GM04503 (cell line): ENCODE results near the gene ACKR2.

ENCODE experiments used
- DNase-seq: peaks from one replicate; pipeline ENCODE4 v3.0.0-alpha.2; 2012; ENCODE audit warnings: low read depth

The ACKR2 gene

DNA sequence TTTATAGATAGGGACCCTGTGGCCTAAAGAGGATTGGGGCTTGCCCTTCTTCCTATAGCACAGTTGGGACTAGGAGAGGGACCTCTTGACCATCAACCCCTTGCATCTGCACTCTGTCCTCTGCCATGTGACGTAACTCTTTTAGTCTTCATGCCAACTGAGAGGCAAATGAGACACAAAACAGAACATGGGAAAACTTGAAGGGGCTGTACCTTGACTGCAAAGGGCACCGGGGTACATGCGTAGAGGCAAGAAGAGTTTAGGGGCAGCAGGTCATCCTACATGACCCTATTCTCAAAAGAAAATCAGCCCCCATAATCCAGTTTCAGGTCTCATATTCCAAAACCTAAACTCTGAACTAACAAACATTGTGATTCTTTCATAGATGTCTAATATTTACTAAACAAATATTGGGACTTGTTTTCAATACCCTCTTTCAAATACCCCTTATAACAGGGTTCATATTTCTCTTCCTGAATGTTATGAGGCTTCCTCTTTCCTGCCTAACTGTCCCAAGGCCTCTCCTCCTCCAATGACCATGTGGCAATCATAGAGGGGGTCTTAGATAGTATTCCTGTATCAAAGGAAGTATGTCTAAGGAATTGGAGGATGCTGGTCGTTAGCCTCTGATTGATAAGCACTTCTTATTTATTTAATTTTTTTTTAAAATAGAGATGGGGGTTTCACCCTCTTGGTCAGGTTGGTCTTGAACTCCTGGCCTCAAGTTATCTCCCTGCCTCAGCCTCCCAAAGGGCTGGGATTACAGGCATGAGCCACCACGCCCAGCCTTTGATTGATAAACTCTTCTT, 20.6 kb downstream of the ACKR2 start:
- DNase-seq = no peak

DNA sequence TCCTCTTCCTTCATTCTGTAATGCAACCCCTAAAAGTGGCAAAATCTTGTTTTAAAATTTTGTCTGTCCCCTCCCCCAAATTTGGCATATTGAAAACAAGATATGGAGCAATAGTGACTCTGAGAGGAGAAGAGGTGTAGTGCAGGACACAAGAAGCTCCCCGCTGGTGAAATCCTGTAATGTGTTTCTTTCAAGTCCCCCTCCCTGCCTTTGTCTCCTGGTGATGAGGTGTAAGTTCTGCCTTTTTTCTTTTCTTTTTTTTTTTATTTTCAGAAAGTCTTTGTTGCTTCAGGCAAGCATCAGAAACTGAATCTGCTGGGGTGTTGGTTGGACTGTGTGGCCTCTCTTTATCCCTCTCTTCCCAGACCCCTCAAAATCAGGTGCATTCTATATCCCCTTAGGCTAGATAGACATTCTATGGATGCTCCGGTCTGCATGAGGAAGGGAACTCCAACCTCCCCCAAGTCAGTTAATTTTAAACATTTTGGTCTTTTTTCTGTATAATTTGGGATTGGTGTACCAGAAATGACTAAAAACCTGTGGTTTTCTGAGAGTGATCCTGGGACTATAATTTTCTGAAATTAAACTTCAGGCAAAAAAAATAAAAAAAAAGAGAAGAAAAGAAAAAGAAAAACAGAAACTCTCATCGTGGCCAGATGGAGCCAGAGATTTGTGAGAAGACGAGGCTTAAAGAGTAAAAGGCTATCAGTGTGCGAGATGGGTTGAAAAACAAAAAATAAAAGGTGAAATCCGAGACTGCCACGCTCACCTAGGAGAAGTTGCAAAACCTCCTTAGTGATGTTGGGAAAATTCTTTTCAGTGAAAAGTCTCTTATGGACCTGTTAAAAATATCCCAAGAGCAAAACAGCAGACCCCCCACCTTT, 21.4 kb downstream of the ACKR2 start:
- DNase-seq = no peak

DNA sequence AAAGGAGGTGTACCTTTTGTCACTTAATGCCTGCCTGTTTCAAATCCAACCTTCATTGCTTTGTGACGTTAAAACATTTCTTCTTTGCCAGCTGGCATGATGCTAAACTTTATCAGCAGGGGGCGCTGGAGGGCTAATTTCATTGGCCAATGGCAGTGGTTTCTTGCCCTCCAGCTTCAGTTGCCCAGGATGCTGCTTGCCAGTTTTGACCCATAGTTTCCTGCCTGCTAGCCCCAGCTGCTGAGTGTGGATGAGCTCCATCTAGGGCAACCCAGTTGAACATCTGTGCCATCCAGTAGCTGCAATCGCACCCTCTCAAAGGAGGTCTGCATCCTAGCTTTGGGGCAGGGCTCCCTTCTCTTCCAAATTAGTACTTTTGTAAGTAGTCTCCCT, 22.1 kb downstream of the ACKR2 start:
- DNase-seq = no peak

DNA sequence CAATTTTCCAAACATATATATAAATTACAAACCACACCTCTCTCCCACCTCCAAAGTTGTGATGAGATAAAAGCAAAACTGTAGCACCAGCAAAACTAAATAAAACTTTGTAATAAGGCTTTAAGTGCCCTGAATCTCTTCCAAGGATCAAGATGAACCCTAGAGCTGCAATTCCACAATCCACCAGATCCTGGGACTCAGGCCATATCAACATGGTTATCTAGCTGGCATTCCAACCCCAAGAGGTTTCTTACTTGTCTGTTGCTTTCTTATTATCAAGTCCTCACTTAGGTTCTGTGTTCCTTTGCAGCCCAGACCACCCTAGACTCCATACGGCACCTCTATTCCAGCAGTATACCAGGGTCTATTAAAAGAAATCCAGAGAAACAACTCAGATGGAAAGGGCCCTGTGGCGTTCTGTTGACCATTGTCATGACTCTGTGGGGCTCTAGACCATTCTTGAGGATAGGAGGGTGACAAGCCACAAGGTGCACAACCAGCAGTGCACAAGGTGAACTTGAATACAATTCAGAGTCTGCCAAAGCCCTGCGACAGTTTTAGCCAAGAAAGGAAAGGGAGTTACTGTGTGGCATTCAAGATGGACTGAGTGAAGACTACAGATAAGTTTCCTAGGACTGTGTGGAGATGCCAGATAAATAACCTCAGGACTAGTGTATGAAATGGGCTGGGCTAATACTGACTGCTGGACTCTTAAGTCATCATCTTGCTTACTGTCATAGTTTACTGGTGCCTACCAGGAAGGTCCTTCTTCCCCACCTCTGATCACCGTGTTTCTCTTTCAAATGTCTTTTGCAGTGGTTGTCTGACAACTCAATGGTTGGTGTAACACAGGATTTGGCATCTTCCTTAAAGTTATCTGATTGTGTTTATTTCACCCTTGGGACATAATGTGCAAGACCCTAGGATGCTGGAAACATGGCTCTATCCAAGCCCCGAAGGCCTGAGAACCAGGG, 27.2 kb downstream of the ACKR2 start:
- no peak for DNase-seq

DNA sequence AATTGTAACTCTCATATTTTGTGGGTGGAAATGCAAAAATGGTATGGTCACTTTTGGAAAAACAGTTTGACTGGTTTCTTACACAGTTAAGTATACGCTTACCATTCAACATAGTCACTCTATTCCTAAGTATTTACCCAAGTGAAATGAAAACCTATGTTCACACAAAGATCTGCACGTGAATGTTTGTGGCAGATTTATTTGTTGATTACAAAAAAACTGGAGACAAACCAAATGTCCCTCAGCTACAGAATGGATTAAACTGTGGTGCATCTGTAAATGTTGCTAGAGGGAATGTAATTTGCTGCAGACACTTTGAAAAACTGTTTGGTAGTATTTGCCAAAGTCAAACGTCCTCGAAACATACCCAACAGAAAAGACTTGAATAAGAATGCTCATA, 29.3 kb downstream of the ACKR2 start:
- no peak for DNase-seq

DNA sequence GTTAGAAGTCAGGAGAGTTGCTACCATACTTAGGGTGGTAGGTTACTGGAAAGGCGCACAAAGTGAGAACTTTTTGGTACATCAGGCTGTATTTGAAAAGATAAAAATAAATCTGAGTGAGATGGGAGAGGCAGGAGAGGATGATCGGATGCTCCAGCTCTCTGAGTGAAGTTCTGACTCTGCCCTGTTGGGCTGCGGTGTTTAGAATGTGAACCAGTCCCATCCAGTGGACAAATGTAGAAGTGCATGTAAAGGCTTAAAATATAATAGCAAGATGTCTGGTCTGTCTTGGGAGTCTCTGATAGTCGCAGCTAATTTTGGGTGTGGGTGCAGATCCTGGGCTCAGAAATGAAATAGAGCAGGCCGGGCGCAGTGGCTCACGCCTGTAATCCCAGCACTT, 30.4 kb downstream of the ACKR2 start:
- no peak for DNase-seq

DNA sequence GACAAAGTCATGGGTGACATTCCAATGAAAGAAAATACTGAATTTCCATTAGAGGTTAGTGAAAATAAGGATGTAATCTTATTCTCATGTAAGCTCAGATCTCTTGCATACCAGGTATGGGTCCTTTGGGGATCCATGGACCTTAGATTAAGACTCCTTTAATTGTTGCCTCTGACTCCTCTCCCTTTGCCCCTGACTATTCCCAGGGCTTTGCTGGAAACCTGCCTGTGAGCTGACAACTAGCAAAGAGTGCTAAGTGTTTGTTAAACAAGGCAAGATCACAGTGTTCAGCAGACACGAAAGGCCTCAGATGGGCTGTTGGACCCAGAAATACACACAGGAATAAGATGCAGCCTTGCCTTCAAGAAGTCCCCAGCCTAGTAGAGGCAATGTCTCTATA, 32.1 kb downstream of the ACKR2 start:
- DNase-seq = no peak

DNA sequence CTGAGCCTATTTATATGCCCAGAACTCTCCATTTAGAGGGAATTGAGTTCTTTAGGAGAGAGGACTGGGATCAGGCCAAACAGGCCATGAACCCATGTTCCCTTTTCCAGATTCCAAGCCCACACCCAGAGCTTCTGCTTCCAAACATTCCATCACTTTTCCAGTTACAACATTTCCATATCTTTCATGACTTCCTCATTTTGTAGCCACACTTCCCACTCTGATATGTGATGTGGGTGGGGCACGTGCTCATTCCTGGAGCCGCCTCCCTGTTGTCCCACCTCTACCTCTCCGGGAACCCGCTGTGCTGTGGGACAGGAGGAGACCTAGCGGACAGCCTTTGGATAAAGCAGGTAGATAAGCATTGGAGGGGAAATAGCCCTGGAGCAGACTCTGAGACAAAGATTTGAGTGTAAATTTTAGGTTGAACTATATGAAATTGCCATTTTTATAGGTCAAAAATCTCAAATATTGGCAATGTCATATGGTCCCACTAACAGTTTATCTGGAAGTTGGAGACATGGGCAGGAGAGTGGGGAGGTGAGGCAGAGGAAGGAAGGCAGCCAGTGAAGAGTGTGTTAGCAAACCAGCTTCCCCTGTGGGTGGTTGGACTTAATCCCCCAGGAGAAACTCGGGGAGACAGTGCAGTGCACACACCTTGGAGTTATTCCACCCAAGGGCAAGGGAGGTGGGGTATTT, 34.6 kb downstream of the ACKR2 start:
- no peak for DNase-seq

DNA sequence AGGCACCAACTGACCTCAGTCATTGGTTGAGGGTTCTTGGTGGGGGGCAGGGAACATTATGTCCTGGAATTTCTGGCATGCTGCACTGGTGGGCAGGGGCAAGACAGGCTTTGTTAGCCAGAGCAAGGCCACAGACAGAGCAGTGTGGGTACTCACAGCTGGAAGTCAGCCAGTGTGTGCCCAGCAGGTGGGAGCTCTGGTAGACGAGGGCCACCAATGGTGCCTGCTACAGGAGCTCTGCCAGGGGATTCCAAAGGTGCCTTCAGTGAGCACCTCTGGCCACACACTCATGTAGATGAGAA, 35.1 kb downstream of the ACKR2 start:
- no peak for DNase-seq

DNA sequence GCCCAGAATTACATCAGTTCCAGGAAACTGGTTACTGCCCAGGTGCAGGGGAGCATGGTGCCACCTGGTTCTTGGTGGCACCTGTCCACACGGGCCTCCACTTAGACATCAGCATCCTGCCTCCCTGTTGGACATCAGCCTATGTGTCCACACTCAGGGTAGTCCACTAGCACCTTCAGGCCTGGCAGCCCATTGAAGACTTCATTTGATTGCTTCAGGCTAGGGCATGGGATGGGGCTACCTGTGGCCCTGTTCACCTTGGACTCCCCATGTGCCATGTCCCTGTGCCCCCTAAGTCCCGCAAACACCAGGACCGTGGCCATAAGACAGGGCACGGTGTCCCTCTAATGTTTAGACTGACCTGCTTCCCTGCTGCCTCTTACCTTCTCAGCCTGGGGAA, 35.6 kb downstream of the ACKR2 start:
- no peak for DNase-seq

DNA sequence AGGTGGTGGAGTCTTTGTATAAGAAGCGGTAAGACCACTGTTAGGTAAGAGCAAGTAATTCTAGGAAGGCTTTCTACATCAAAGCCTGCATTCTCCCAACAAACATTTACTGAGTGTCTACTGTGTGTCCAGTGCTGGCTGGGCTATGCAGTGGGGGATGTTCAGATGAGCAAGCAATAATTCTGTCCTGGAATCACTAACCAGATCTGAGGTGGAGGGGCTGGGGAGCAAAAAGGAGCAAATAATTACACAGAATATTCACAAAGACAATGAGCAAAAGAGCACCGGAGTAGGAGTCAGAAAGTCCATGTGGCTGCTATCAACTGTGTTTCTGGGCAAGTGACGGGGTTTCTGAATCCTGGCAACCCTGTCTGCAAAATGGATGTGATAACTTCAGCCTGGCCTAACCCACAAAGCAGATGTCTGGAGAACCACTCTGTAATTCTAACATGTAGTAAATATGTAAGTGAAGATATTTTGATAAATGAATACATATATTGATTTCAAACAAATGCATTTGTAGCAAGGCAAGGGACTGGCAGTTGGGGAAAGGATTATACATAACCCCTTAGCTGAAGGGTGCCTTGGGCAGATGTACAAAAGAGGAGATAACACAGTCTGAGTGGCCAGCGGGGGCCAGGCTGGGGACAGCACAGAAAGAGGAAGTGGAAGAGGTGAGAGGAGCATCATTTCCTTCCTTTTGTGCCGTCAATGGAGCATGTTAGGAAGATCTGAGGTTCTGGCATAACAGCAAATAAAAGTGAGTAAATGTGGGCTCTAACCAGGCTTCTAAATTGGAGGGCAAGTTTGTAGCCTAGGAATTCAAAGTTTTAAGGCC, 37.7 kb downstream of the ACKR2 start:
- DNase-seq = no peak

DNA sequence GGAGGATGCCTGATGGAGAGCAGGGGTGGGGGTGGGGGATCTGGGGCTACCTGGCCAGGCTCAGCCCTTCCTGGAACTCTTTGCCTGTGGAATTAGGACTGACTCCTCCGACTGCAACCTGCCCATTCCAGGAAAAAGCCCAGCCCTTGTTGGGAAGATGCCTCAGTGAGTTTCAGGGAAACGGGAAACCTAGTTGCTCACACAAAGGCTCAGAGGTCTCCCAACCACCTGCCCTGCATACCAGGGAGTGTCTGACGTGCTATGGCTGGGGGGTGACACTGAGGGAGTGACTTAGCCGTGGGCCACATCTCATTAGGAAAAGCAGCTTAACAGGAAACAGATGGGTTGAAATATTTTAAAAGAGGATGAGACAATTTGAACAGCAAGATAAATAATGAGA, 38.5 kb downstream of the ACKR2 start:
- DNase-seq = no peak

DNA sequence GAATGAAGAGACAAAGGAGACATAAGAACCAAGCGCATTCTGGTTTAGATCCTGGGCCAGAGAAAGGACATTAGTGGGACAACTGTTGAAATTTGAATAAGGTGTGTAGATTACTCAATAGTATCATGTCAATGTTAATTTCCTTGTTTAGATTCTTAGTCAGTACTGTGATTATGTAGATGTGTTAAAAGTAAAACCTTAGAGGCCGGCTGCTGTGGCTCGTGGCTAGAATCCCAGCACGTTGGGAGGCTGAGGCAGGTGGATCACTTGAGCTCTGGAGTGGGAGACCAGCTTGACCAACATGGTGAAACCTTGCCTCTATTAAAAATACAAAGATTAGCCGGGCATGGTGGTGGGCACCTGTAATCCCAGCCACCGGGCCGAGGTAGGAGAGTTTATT, 39.8 kb downstream of the ACKR2 start:
- no peak for DNase-seq

DNA sequence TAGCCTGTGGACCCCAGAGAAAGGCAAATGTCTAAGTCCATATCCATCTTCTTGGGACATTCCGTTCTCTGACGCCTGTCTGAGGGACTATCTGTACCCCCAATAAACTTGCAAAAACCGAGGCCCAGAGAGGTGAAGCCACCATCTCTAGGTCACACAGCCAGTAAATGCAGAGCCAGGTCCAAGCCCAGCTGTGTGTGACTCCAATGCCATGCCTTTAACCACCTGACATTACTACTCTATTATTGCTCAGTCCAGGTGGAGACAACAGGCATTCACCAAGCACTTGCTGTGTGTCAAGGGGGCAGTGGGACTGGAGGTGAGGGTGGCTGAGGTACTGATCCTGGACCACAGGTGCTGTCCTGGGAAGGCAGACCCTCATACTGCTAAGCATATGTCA, 41.0 kb downstream of the ACKR2 start:
- no peak for DNase-seq

DNA sequence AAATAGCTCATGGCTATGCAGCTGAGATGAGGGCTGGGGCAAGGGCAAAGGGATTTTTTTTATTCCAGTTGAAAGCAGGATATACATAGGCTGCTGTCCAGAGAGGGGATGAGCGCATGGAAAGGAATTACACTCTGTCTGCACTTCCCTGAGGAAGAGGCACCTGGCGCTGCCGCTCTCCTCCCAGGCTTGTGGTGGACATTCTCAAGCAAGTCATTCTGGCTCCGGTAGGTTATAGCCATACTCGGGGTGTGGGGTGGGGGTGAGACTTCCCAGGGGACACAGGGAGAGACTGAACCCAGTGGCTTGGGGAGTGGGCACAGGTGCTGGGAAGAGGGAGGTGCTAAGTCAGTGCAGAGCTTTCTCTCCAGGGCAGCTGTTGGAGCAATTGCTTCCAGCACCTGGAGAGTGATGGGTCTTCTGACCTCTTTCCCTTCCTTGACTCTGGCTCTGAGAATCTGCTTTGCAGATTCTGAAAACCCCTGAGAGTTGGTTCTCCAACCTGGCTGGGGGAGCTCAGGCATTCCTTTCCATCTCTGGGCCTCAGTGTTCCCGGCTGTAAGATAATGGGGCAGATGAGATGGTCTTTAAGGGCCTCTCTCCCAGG, 42.1 kb downstream of the ACKR2 start:
- no peak for DNase-seq

DNA sequence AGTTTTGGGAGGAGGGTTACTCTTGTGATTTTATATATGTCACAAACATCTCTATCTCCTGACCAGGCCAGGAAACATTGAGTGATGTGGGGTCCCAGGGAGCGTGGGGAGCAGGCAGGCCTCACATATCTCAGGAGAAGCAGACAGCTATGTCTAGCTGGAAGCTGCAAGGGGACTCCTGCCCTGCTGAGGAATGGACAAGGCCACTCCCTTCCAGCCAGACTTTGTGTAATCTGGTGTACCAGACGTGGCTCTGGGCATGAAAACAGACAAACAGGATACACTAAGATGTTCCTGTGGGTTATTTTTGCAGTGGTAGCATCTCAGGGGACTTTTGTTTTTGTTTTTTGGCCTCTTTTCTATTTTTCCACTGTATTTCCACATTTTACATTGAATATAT, 43.2 kb downstream of the ACKR2 start:
- DNase-seq = no peak

DNA sequence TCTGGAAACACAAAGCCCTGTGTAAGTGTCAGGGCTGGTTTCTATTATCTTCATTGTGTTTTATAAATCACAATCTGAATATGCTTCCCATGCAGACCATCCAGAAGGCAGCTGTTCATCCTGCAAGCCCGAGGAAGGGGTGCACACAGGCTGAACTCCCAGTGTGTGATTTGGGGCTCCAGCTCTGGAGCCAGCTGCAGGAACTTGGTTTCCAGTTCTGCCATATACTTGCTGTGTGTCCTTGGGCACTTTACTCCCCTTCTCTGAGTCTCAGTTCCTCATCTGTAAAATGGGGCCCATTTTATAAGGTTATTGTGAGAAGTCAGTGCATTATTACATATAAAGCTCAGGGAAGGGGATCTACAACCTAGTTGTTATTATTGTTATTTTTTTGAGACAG, 43.8 kb downstream of the ACKR2 start:
- DNase-seq = no peak

DNA sequence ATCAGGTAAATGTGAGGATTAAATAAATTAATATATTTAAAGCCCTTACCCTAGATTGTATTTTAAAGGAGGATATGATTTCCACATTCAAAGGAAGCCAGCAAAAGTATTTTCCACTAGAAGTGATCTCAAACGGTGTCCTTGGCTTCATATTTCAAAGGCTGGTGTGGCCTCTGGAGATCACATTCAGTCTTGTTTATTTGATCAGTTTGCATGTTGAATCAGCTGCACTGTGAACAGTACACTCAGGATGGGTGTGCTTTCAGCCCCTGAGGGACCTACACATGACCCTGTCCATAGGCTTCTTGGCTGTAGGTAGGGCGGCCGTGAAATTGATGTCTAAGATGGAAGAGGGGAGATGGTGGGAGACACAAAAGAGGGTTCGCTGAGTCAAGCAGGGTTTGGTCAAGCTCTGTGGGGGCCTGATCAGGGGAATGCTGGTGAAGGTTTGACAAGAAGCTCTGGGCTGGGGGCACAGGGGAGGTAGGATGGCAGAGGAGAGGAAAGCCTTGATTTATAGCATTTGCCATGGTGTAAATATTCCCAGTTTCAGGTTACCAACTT, 44.6 kb downstream of the ACKR2 start:
- no peak for DNase-seq

DNA sequence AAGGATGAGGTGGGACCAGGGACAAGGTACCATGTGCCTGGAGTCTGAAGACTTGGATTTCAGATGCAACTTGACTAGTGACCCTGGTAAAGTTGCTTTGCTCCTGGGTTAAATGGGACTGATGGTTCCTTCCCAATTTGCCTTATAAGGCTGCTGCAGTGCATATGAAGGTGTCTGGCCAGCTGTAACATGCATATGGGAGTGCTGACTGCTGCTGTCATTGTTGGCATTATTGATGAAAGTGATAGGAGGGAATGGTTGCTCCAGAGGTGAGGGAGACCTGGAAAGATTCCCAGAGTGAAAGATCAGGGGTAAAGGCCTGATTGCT, 45.9 kb downstream of the ACKR2 start:
- no peak for DNase-seq
